Measurements from ENCODE around the gene BRD8.

BRD8 gene

DNA sequence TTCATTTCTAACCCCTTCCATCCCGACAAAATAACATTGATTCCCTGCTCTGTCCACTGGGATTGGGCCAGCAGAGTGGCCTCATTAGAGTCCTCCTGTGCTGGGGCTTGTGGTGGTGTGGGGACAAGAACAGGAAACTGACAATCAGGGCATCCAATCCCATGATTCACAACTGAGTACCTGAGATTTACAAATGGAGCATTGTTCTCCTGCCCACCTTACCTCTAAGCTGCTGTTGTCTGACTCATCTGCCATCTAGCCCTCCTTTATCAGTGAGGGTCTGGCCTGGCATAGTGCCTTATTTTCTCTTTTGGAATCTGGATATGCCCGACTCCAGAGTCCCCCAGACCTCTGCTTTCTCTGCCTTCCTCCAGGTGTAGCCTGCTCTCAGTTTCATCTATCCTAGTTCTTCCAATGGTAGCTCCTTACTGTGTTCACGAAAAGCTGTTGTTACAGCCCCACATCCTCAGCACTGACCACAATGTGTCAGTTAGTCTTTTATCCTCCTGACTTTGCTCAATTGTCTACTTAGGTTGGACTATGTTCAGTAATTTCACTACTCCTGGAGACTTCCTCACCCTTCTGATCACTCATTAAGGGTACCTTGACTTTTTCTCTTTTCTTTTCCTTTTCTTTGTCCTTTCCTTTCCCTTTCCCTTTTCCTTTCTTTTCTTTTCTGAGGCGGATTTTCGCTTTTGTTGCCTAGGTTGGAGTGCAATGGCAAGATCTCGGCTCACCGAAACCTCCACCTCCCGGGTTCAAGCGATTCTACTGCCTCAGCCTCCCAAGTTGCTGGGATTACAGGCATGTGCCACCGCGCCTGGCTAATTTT lies 81.2 kb downstream of the BRD8 start:
- no peak for DNase-seq

DNA sequence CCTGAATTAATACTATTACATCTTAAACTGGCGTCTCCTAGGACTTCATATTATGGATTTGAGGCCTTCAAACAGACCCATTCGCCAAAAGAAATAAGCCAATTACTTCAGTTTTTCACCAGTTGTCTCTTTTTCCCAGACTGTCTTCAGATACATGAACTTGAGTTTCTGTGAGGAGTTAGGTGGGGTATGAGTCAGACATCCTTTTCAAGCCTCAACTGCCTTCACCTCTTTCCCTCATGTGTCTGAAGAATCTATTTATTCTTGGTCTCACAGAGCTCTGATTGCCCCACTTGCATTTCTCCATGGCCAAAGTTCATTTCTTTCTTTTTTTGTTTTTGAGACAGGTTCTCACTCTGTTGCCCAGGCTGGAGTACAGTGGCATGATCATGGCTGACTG lies 82.1 kb downstream of the BRD8 start:
- no peak for DNase-seq

DNA sequence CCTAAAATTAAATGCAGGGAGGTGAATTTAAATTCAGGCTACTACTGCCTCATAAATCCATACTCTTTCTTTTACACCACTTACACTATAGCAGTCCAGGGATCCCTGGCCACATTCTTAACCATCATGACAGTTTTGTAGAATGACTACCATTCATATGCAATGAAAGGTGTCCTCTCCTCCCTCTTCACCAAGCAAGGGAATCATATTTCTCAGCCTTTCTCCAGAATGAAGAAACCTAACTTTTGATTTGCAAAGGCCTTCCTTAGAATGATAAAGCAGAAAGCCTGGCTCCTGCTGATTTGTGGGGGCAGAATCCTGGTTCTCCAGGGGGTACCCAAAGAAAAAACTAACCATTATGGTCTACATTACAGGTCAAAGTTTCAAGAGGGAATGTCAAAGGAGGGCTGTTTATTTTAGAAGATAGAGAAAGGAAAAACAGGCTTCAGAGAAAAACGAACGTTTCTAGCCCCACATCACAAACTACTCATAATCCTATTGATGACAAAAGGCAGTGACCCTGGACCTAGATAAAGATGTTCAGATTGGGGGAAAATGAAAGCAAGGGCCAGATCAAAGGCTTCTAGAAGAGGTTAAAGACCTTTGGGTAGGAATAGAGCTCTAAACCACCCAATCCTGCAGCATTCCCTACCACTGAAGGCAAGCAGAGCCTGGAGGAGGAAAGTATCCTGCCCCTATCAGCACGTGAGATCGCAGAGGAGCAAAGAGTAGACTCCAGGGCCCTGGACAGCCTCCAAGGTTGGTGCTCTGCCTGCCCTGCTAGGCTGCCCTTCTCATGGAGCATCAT lies 83.1 kb downstream of the BRD8 start:
- DNase-seq, result no peak

DNA sequence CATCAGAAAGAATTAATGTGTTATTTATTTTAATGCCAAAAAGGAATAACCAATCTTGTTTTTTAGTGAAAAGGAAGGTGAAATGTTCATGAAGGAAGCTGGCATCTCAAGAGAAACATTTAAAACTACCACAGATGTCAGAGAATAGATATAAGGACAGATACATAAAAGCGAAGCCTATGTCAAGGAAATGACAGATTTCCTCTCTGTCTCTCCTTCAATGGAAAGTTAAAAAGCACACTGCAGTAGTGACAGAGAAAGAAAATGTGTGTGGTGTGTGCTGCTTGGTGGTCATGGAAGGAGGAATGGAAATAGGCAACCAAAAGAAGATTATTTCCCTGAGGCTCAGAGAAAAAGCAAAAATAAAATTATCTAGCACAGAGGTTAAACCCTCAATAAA lies 85.4 kb downstream of the BRD8 start:
- no peak for DNase-seq

DNA sequence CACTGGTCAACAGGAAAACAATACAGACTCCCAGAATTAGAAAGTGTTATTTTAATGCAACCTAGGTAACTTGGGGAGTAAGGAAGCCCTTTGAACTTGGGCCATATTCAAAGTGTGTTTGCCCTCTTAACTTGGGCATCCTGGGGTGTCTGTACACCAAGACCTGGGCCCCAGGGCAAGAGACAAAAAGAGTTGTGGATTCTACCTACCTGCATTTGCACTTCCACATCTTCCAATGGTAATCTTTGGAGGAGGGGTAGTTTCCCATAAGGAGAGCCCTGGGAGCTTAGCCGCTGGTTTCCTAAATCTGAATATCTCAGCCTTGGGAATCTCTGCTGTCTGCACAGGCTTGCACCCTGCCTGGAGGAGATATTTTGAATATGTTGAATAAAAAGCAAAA lies 86.1 kb downstream of the BRD8 start:
- no peak for DNase-seq

DNA sequence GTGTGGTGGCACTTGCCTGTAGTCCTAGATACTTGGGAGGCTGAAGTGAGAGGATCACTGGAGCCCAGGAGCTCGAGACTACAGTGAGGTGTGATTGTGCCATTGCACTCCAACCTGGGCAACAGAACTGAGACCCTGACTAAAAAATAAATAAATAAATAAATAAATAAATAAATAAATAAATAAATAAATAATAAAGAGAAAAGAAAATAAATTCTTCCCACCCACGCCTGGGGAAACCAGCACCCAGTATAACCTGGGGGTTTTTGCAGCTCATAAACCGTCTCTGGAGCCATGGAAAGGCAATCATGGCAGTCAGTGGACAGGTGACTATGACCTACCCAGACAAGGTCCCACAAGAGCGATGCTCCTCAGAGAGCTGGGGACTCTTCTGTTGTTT lies 86.7 kb downstream of the BRD8 start:
- DNase-seq, result no peak
